AML-193 (cell line): ENCODE results near the gene NXPE3.

ENCODE experiments used
- DNase-seq, 2 experiments: peaks; one replicate each; lab custom pipeline; 2025; lab: John Stamatoyannopoulos, UW

Gene NXPE3

DNA sequence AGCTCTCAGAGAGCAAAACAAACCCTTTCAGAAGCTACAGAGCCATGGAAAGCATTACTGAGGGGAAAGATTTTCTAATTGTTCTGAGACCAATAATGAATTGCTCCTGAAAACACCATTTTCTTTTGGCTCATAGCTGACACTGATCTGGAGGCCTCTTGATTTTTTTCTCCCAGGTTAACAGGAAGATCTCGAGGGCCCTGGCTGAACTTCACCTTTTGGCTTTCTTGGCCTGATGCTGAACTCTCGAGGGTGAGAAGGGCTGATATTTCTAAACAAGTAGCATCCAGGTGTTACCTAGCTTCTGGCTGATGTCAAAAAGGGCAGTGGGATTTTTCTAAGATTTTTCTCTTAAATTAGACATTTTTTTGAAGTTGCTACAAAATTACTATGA lies 50.4 kb downstream of the NXPE3 start:
- DNase-seq: no peak

DNA sequence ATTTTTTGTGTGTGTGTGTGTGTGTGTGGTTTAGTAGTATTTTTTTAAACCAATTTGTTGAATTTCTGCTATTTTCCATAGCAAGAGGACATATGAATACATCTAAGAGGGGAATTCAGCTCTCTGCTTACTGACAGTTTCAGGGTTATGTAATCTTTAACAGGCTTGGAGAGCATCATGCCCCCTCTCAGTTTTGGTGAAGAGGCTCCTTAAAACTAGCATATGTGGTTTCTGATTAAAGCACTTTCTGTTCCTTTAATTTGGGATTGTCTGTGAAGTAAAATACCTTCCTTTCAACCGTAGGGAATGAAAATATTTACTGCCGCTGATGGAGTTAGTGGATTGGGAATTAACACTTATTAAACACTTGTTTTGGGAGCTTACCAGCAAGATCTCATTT lies 50.9 kb downstream of the NXPE3 start:
- DNase-seq: peak in 1 of 2 experiments; percentile 7

DNA sequence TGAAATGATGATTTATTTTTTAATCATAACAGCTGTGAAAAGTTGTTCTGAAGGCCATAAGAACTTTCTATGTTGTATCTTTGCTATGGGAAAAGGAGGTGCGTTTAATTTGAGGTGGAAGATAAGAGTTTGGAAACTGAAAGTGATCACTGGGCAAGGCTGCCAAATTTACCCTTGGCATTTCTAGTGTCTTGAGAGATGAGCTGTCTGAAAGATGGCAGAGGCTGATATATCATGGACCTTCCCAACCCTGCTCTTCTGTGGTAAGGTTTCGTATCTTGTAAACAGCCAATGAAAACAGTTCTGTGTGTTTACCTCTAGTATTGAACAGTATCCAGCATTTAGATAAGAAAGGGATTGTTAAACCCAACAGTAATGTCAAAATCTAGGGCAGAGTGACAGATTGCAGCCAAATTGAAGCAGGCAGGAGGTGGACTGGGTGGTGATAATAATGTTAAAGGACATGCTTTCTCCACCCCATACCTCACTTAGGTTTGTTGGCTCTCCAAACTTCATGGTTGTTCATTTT lies 54.5 kb downstream of the NXPE3 start:
- no peak for DNase-seq

DNA sequence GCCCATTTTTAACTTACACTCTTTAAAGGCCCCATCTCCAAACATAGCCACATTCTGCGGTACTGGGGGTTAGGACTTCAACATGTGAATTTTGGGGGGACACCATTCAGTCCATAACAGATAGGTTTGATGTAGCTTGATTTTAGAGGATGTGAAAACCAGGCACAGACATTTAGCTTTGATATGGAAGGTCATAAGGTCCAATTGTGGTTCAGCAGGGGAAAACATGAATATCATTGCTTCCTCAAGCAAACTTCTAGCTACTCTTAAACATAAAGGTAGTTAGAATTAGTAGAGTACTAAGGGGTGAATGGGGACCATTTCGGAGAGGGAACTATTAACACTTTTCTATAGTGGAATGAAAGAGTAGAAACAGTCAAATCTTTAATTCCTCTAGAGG lies 56.7 kb downstream of the NXPE3 start:
- DNase-seq: no peak

GRCh38 chr3:101836160-101836559 lies 57.1 kb downstream of the NXPE3 start:
- DNase-seq: no peak

DNA sequence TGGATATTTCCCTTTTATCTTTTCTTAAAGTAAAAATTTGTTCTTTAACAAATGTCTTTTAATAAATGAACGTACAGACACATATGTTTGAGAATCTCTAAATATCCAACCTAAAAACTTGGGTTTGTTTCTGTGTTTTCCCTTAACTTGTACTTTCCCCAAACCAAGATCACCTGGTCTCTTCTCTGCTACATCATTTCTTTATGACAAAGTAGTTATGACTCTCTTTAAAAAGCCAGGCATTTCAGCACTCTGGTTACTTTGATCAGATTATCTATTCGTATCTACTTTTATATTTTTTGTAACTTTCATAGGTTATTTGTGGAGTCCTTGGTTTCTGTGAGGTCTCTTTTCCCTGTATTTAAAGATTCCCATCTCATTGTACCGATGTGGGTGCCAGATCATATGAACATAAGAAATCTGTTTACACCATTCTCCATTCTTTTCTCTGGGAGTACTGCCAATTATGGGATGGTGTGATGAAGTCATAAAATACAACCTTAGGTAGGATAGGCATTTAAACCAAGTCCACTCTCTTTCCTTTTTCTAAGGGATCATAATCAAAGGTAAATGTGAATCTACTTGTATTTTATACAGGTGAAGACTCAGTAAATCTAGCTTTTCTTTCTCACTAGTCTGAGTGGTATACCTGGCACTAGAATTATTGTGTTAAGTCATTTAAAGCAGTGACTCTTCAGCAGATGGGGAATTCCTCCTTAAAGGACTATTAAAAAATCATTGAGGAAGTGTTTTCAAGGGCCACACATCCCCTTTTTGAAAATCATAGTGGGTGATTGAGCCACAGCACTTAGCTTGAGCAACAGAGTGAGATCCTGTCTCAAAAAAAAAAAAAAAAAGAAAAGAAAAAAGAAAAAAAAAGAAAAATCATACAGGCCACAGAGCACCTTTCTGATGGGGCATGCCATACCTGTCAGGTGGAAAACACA lies 57.9 kb downstream of the NXPE3 start:
- DNase-seq: peak; percentile 84 to 85

GRCh38 chr3:101838691-101839090 lies 59.7 kb downstream of the NXPE3 start:
- no peak for DNase-seq

DNA sequence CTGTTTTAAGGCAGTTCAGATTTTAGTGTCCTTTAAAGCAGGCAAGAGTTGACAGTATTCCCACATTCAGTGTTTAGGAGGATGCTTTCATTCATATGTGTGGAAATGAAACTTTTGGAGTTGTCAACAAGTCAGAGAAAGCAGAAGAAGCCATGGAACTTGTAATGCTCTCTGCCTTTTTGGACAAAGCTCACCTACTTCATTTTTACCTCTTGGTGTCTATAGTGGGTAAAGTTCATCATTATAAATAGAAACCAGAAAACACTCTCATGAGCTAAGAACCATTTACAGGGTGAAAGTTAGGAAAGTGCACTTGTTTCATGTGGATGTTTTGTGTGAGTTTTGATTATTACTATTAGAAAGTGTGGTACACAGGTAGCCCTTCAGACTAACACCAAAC lies 61.1 kb downstream of the NXPE3 start:
- DNase-seq: no peak

GRCh38 chr3:101842245-101842934 lies 63.4 kb downstream of the NXPE3 start:
- no peak for DNase-seq

- no peak for DNase-seq
Measured at GRCh38 chr3:101842935-101843330, 63.9 kb downstream of the NXPE3 start.

DNA sequence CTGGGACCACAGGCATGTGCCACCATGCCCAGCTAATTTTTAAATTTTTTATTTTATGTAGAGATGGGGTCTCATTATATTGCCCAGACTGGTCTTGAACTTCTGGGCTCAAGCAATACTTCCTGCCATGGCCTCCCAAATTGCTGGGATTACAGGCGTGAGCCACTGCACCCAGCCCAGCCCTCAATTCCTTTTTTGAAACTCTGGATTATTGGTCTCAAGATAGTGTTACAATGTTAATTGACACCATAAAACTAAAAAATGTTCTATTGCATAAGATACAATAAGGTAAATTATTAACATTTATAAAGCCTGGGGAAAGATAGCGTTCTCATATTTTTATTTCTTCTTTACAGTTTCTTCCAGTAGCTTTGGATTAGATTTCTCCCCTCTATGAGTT lies 66.4 kb downstream of the NXPE3 start:
- no peak for DNase-seq

DNA sequence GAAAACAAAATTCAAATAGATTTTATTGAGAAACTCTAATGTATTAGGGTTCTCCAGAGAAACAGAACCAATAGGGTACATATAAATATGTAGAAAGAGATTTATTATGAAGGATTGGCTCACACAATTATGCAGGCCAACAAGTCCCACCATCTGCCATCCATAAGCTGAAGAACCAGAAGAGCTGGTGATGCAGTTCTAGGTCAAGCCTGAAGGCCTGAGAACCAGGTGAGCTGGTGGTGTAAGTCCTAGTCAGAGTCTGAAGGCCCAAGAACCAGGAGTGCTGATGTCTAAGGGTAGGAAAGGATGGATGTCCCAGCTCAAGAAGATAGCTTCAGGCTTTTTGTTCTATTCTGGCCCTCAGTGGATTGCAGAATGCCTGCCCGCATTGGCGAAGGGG lies 67.7 kb downstream of the NXPE3 start:
- no peak for DNase-seq

GRCh38 chr3:101847328-101847727 lies 68.3 kb downstream of the NXPE3 start:
- DNase-seq: peak; percentile 51 to 63

DNA sequence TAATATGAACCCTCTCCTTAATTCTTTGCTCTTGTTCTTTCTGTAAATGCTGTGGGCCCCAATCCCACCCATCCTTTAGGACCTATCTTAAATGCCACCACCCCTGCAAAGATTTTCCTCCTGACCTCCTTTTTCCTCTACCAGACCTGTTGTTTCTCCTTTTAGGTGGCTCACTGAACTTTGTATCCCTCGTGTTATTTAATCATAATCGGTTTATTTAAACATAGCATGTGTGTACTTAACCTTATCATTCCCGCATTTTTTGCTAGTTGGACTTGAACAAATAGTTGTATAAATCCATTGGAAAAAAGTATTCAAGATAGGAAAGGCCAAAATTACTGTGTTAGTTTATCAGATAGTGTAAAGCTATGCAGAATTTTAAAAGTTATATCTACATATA lies 69.3 kb downstream of the NXPE3 start:
- no peak for DNase-seq

GRCh38 chr3:101848754-101849713 lies 70.0 kb downstream of the NXPE3 start, which contains the start of gene NFKBIZ:
TSS of gene NFKBIZ (plus strand) at chr3:101849514. CDS start at chr3:101849629, 115 bp downstream.
- DNase-seq: peak; percentile 91 to 93

DNA sequence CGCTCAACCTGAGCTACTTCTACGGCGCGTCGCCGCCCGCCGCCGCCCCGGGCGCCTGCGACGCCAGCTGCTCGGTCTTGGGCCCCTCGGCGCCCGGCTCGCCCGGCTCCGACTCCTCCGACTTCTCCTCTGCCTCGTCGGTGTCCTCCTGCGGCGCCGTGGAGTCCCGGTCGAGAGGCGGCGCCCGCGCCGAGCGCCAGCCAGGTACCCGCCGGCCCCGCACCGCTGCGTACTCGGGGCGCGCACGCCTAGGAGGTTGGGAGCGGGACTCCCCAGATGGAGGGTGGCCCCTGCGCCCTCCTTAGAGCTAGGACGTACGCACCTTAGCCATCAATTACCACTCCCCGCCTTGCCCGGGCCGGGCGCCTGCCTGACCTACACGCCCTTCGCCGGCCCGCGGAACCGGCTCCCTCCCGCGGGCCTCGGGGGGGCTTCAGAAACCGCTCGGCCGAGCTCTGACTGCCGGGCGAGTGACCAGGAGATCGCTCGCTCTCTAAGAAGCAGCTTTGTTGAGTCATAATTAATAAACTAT lies 70.8 kb downstream of the NXPE3 start:
- DNase-seq: peak; percentile 39 to 47

- peak; percentile 59 to 63 for DNase-seq
Measured at GRCh38 chr3:101850246-101851051, 71.4 kb downstream of the NXPE3 start.

DNA sequence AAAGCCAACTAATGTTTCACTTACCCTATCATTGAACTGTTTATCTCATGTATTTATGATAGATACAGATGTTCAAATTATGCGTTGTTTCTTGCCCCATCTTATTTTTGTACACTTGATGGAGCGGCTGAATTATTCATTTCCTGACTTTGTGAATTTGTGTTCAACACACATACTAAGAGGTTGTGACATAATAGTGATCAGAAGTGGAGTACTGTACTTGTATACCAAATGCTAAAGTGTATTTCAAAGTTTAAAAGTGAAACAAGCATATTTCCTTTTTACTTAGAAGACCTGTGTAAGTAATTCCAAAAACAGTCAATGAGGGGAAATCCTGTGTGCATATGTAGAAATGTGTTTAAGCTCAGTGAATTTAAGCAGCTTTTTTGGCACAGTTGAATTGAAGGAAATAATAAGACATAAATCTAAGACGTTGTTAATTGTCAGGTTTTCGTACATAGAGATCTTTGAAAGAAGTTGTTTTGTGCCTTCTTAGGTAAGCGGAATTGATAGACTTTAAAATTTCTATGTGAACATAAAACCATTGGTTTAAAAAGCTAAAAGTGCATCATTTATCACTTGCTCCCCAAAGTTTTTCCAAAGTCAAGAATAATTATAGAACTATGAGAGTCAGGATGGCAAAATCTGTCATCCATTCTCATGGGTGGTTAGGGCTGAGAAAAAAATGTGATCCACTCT lies 72.2 kb downstream of the NXPE3 start:
- DNase-seq: peak in 1 of 2 experiments; percentile 26

DNA sequence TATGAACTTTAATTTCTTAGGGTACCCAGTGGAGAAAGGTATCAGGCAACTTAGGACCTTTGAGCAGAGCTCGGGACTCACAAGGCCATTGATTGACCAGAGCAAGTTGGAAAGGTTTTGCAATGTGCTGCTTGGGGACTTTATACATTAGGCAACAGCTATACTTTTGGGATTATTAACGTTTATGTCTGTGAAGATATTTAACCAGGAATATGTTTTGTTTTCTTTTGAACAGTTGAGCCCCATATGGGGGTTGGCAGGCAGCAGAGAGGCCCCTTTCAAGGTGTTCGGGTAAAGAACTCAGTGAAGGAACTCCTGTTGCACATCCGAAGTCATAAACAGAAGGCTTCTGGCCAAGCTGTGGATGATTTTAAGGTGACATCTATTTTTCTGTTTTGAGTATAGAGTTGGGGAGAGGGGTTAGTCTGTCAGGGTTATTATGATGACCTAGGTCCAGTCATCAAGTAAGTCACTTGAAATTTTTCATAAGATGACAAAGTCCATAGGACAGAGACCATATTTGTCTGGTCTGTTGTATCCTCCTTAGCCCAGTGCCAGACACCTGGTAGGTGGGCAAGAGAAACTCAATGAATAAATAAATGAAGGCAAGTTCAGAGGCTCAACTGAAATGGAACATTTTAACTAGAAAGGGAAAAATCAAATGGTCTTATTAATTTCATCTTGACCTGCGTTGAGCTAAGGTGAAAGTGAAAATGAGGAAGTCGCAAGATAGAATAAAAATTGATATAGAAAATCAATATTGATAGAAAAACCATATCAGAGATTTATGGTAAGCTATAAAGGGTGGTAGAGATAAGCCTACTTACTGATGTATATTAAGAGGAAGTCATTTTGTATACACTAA lies 73.1 kb downstream of the NXPE3 start:
- DNase-seq: peak; percentile 17 to 28
